Mucosa of gallbladder (tissue), 1 donor: ENCODE measurements around the gene HTR7. TPM values are rescaled to one million over a fixed set of nuclear protein-coding genes. Genes with fewer than 3 reads are reported as not detected.
"Not testable (repeated sequence)": the region's sequence is repeated elsewhere in the genome, so short reads cannot be mapped to it uniquely, and the experiment has no call there.

ENCODE experiments used
- DNase-seq: peaks from one replicate; pipeline ENCODE4 v3.0.0-alpha.2; 2020; ENCODE audit warnings: low spot score
- total RNA-seq: library from RNA; stranded (reverse); gene quantifications from one replicate; pipeline ENCODE4 v1.2.1, GENCODE V29; 2021
- donor health status: DM: no; HTN: no; CAD: no.

Gene HTR7
- total RNA-seq: 1.2 TPM

DNA sequence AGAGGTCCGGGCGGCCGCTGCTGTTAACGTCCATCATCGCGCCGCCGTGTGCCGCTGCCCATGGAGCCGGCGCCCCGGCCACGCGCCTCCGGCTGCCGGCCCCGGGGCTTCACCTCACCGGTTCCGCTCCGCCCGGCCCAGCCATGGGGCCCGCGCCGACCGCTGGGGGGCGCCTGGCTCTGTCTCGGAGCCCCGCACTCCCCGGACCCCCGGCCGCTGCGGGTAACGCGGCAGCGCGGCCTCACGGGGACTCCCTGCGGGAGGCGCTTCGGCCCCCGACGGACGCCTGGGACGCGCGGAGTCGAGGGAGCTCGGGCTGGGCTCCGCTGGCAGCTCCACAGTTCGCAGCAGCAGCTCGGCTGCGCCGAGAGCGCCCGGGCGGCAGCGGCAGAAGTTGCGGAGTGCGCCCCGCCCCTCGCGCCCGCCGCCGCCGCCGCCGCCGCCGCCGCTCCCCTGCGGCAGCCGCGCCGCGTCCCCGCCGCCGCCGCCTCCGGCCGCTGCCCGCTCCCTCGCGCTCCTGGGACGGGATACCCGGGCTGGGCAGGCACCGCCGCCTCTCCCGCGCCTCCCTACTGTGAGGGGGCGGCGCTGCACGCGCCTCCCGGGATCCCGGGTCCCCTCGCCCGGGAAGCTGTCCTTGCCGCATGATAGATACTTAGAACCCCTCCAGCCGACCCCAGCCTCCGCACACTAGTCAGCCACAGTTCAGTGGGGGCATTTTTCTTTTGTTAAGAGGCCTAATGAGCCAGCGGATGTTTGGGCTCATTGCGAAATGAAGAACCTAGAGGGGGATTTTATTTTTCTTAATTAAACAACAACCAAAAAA, at the start of gene HTR7:
TSS of gene HTR7 (minus strand) at position 405 of the 826 bp plus-strand sequence. CDS start at position 37, 368 bp downstream.
- peak; percentile 40 for DNase-seq

DNA sequence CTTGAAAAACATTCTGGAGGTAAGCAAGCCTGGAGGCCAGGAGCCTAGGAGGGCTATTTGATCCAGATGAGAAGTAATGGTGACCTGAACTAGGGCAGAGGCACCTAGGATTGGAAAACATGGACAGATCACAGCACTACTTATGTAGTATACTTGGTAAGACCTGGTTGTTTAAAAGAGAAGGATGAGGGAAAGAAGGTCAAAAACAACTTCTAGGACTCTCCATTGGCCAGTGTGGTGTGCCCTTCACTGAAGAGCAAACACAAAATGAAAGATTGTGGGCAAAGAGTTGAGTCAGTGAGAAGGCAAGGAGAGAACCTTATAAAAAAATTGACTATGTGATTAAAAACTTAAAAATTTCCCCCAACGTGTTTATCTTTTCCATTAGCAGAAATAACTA, 48.8 kb upstream of the HTR7 start:
- no peak for DNase-seq

GRCh38 chr10:90905925-90906324, 48.1 kb upstream of the HTR7 start:
- no peak for DNase-seq

- DNase-seq: not testable (repeated sequence)
Observed at GRCh38 chr10:90896916-90897315, 39.1 kb upstream of the HTR7 start.

GRCh38 chr10:90893190-90893589, 35.4 kb upstream of the HTR7 start:
- DNase-seq: no peak

DNA sequence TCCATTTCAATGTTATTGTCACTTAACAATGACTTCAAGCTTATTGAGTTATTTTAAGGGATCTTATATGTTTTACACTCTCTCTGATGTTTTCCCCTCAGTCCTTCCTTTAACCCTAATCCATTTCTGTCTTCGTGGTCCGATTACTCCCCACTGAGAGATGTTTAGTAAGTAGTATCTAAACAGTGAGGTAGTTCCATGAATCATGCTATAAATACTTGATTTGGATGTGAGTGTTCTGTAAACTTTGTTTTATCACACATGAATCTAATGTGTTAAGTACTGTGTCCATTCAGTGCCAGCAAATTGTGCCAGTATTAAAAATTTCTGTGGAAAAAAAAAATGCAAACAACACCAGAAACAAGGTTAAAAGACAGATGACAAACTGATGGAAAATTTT, 32.5 kb upstream of the HTR7 start:
- no peak for DNase-seq

- no peak for DNase-seq
Observed at GRCh38 chr10:90889636-90890035, 31.8 kb upstream of the HTR7 start.

- no peak for DNase-seq
Observed at GRCh38 chr10:90888387-90888786, 30.5 kb upstream of the HTR7 start.

DNA sequence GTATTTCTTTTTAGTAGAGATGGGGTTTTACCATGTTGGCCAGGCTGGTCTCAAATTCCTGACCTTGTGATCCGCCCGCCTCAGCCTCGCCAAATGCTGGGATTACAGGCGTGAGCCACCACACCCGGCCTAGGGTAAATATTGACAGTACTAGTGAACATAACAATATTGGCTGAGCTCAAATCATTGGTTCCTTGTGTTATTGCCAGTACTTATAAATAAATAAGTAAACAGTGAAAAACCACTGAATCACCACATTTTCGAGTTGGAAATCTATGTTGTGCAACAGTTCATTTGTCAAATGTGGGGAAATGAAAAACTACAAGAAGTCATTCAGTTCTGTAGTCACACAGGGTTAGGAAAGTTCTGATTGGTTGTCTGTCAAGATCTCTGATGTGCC, 29.7 kb upstream of the HTR7 start:
- DNase-seq: no peak

DNA sequence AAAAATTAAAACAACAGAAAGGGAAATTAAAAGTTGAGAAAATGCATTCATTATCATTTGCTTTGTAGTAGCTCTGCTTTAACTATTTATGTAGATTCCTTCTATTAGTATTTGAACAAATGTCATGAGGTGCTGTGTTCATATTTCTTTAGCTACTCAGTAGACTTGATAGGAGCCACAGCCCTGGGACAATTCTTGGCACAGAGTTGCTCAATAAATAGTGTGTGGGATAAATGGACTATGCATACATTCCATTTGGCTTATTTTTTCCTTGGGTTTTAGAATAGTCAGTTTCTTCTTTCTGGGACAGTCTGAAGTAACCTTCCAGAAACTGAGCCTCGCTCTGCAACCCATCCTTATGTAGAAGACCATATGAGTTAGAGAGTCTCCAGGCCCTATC, 27.3 kb upstream of the HTR7 start:
- no peak for DNase-seq

GRCh38 chr10:90884431-90884830, 26.6 kb upstream of the HTR7 start:
- DNase-seq: no peak

- DNase-seq: not testable (repeated sequence)
Observed at GRCh38 chr10:90880059-90880719, 22.4 kb upstream of the HTR7 start.

- no peak for DNase-seq
Observed at GRCh38 chr10:90879062-90879461, 21.2 kb upstream of the HTR7 start.

DNA sequence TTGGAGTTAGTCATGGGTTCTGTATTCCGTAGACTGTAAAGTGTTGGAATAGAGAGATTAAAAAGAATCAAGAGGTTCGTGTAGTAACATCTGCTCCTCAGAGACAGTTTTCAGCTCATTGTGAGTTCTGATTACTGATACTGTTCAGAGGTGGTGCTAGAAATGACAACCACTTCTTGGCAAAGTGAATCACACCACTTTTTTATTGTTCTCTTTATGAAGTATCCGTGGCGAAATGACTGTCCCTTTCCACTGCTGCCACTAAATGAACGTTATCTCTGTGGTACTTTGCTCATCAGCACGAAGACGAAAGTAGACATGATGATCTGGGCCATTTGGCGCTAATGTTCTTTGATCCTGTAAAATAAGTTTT, 14.8 kb upstream of the HTR7 start:
- DNase-seq: no peak

DNA sequence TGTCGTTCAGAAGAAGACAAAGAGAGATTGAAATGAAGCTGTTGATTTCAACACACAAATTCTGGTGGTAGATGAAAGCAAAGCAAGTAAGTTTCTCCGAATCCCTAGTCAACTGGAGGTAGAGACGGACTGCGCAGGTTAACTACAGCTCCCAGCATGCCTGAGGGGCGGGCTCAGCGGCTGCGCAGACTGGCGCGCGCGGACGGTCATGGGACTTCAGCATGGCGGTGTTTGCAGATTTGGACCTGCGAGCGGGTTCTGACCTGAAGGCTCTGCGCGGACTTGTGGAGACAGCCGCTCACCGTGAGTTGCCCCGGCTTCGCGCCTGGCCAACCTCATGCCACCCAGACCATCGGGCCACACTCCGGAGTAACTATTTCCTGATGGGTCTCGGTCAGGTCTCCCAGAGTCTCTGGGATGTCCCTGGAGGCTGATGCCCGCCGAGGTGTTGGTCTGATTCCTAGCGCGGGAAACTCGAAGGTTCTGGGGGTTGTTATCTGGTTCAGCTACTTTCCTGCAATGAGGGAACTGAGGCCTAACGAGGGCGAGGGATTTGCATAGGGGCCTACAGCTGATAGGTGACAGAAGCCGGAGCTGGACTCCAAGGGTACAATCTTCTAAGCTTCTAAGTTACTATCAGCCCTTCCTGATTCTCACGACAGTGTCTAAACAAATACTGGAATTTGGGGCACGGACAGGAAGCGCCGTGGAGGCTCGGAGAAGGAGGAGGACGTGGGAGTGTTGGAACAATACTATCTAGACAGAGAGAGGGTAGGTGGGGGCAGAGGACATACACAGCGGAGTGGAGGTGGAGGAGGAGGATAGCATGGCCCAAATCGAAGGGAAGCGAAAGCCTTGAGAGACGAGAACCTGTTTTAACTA, 14.2 kb upstream of the HTR7 start, which contains the start of gene RPP30:
TSS of gene RPP30 (plus strand) at position 209 of the 882 bp plus-strand sequence. CDS start at position 222, 13 bp downstream.
- peak; percentile 87 for DNase-seq

DNA sequence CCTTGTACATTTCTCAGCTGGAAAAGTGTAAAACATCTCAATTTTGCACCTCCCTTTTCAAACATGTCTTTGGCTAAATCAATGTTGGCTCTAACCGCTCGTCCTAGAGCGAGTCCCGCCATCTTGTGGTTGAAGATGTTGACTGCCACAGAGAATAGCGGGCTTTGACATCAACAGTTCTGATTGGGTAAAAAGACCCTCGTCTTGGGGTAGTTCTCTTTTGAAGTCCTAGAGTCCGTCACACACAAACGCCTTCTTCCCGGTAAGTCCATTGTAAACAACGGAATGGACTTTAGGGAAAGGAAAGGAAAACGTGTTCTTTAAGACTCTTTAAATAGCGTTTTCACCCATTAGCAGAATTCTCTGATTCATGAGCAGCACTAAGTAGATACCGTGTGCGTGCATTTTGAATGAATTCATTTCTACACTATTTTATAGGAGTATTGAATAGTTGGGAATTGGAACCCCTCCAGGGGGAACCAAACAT, 13.5 kb upstream of the HTR7 start:
- peak; percentile 42 for DNase-seq

- no peak for DNase-seq
Observed at GRCh38 chr10:90866050-90866598, 8.3 kb upstream of the HTR7 start.

DNA sequence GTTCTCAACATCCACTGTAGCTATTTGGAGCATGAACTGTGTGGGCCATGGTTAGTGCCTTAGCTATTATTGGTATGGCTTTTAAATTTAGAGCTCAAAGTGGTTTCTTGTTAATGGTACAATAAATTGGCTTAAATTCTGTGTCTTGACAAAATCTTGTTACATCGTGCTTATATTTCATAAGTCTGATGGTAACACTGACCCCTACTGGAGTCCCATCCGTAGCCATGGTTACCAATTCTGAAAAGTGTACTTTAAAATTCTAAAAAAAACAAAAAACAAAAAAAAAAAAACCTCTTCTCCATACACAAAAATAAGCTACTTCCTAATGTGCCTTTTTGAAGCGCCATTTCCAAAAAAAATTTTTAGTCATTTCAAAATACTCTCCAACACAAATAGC, 7.6 kb upstream of the HTR7 start:
- DNase-seq: no peak

- DNase-seq: no peak
Observed at GRCh38 chr10:90862908-90863514, 5.2 kb upstream of the HTR7 start.

DNA sequence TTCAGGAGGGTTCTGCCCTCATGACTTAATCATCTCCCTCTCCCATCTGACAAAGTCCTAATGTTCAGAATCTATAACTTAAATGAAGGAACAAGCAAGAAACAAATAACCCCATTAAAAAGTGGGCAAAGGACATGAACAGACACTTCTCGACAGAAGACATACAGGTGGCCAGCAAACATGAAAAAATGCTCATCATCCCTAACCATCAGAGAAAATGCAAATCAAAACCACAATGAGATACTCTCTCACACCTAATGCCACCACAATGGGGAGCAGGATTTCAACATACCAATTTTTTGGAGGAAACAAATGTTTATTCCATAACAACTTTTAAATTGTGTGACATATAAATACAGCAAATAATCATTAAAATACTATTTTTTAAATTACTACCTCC, 3.0 kb upstream of the HTR7 start:
- no peak for DNase-seq

GRCh38 chr10:90859321-90859751, 1.5 kb upstream of the HTR7 start:
- no peak for DNase-seq
